ENCODE data around the gene TBXA2R.
A peak's percentile ranks its signal among the peaks of the same experiment; 100 is the strongest.
"Not testable (repeated sequence)": the region's sequence is repeated elsewhere in the genome, so short reads cannot be mapped to it uniquely, and the experiment has no call there.

The TBXA2R gene

DNA sequence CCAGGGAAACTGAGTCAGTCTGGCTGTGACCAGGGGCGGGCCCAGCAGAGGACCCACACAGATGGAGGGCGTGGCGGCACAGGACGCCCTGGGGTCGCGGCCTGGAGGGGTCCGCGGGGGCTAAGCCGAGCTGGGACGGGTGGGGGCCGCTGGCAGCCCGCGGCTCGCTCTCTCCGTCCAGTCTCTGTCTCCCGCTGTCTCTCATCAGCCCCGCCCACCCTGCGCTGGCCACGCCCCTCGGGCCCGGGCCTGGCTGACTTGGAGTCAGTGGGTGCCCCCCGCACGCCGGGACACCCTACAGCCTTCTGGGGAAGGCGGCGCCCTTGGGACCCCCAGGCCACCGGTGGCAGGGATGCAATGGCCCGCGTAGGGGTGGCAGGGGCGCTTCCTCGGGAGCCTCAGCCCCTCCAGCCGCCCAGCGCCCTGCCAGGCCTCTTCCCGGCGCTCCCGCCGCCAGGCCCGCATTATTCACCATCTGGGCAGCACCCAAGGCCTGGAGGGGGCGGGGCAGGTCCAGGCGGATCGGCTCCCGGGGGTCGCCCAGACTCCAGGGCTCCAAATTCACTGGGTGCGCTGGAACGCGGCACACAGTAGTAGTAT is at the start of gene TBXA2R:
Gene TBXA2R, minus strand, starts transcription at position 186 of the 600 bp plus-strand sequence. CDS start 6,241 bp downstream, outside the sequence.
- DNase-seq (ENCODE audit: low read depth): peak; percentile 67

DNA sequence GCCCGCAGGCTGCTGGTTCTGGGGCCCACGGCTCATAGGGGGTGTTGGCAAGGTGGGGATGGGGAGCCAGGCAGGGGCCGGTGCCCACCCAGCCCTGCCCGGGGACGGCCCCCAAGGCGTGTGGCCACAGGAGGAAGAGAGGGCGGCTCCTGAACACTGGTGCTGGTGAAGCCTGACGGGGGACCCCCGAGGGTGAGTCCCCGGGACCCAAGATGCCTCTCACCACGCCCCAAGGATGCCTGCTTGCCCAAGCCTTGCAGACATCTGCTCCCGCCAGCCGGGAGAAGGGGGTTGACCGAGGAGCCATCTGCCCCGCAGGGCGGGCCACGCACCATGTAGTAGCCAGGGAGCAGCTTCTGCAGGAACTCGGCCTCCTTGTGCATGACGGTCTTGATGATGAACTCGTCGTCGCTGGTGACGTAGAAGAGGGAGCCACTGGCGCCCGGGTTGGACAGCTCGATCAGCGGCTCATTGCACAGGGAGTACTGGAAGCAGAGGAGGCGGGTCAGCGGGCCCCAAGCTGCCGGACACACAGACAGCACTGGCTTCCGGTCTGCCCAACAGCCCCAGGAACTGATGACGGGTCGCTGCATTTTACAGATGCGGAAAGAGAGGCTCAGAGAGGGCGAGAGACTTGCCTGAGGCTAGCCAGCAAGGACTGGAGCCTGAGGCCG is 49.5 kb upstream of the TBXA2R start:
- no peak for DNase-seq (ENCODE audit: low read depth)

DNA sequence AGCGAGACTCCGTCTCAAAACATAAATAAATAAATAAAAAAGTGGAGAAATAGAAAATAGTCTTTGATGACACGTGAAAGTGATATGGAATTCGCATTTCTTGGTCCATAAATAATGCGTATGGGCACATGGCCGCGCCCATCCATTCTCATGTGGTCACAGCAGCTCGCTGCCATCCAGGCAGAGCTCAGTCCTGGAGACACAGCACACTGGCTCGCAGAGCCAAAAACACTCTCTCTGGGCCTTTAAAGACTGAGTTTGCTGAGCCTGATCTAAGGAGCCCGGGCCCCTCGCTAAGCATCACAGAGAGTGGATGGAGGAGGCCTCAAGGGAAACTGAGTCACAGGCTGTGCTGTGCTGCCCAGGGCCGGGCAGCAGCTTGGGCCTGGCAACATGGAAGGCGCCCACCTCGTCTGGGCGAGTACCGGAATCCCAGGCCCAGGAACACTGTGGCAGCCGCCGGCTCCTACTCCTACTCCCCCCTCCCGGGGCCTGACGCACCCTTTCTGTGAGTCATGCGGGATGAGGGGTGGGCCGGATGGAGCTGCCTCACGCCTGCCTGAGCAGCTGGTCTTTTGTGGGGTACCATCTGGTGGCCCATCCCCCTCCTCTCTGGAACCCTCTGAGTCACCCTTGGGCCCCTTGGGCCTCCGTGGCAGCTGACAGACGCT is 48.9 kb upstream of the TBXA2R start:
- DNase-seq (ENCODE audit: low read depth): no peak

- no peak for DNase-seq (ENCODE audit: low read depth)
Measured at GRCh38 chr19:3653865-3654513, 47.3 kb upstream of the TBXA2R start.

DNA sequence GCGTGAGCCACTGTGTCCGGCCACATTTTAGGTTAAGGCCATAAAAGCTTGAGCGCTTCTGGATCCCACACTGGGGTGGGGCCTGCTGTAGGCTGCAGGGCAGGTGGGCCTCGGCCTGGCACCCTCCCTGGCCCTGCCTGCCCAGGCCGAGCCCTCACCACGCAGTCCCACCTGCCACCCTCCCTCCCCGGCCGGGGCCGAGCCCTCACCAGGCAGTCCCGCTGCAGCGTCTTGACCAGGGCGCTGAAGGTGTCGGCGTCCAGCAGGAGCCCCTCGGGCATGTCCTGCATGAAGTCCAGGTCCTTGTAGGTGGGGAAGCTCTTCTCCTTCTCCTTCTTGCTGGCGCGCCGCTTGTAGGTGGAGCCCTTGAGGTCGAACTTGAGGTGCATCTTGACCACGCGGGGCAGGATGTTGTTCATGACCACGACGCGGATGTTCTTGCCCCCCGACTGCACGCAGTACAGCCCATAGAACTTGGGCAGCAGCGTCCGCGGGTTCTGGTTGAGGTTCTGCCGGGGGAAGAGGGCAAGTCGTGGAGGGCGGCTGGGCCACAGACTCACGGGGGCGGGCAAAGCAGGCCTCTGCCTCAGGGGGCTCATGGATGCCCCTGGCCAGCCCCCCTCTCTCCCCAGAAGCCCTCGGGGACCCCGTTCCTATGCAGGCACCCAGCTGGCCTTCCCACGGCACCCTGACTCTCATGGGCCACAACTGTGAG is 46.6 kb upstream of the TBXA2R start:
- DNase-seq (ENCODE audit: low read depth): no peak

- DNase-seq (ENCODE audit: low read depth): no peak
Measured at GRCh38 chr19:3652422-3652821, 45.7 kb upstream of the TBXA2R start.

DNA sequence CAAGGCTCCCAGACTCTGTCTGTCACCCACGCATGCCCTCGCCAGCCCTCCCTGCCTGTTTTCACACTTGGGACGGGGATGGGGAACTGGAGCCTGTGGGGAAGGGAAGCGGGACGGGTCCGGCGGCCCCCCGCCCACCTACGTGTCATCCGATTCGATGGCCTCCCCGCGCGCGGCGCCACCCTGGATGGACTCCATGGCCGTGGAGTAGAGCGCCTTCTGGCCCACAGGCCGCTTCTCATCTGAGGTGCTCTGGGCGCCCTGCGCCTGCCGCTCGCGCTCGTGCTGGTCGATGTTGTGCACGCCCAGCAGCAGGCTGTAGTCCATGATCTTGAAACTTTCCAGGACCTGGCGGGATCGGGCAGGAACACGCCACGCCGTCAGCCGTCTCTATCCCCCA is 45.0 kb upstream of the TBXA2R start:
- DNase-seq (ENCODE audit: low read depth): no peak

DNA sequence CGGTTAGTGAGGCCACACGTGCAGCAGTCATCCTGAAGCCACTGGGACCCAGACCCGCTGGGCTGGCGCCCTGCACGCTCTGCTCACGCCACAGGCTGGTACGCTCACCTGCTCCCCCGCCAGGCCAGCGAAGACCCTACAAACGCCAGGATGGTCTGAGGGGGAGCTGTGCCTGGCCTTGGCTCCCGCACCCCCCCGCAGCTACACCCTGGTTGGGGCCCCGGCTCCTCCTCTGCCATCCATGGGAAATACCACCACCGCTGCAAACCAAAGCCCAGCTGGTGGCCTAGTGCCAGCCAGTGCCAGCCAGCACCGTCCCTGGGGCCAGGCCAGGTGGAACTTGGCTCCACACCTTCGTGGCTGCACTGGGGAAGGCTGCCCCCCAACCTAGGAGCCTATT is 43.2 kb upstream of the TBXA2R start:
- DNase-seq (ENCODE audit: low read depth): no peak

GRCh38 chr19:3648037-3648905 is 41.6 kb upstream of the TBXA2R start:
- no peak for DNase-seq (ENCODE audit: low read depth)

- not testable (repeated sequence) for DNase-seq (ENCODE audit: low read depth)
Measured at GRCh38 chr19:3647102-3647501, 40.4 kb upstream of the TBXA2R start.

DNA sequence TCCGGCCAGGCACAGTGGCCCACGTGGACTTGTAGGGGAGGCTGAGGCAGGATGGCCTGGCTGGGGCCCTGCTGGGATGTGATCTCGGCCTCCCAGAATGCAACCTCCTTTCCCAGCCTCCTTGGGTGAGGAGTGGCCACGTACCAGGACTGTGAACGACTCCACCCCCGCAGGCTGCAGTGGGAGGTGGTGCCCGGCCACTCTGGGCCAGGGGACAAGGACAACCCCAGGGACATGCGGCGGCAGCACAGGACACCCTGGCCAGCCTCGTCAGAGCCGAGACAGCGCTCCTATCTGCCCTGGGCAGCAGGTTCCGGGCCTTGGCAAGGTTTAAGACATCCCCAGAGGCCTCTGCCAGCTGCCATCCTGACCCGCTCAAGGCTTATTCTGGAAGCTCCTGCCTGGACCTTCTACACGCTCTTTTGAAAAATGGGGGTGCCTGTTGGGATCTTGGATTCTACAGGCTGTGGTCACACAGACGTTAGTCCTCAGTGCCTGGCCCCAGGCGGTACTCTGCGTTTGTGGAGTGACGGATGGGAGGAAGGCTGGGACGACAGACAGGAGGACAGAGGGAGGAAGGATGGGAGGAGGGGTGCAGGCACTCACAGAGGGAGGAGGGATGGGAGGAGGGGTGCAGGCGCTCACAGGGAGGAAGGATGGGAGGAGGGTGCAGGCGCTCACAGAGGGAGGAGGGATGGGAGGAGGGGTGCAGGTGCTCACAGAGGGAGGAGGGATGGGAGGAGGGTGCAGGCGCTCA is 39.8 kb upstream of the TBXA2R start:
- DNase-seq (ENCODE audit: low read depth): no peak

GRCh38 chr19:3645726-3646125 is 39.1 kb upstream of the TBXA2R start:
- no peak for DNase-seq (ENCODE audit: low read depth)

DNA sequence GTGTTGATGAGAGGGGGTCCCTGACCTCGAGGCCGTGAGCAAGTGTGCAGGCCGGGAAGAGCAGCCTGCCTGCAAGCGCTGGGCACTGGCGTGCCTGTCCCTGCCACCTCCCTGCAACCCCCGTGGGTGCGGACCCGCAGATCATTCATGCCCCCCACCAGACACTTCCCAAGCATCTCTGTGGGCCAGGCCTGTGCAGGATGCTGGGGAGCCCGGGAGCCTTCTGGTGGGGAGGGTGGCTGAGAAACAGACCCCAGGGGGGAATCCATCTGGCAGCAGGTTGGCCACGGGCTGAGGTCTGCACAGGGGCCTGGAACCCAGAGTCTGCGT is 38.4 kb upstream of the TBXA2R start:
- no peak for DNase-seq (ENCODE audit: low read depth)

GRCh38 chr19:3644351-3645066 is 37.8 kb upstream of the TBXA2R start:
- no peak for DNase-seq (ENCODE audit: low read depth)

DNA sequence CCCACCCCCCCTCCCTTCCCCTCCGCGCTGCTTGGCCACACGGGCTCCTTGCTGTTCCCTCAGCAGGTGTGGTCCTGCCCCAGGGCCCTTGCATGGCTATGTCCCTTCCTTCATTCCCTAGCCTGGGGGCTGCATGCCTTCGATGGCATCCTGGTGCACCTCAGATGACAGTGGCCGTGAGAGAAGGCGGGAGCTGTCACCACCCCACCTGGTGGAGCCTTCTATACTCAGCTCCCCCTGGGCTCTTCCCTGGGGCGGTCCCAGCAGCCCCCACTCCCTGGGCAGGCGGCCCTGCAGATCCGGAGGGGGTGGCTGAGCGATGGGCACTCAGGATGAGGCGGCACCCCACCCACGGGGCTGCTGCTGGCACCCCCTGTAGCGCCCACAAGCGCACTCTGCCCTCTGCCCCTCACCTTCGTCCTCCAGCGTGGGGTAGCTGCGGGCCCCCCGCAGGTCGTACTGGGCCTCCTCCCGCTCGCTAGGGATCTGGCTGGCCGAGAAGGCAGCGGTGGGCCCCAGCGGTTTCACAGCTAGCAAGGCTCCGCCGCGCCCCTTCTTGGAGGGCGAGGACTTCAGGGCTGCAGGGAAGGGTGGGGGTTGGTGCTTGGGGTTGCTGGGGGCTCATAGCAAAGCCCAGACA is 37.1 kb upstream of the TBXA2R start:
- no peak for DNase-seq (ENCODE audit: low read depth)

- no peak for DNase-seq (ENCODE audit: low read depth)
Measured at GRCh38 chr19:3642987-3643673, 36.5 kb upstream of the TBXA2R start.

DNA sequence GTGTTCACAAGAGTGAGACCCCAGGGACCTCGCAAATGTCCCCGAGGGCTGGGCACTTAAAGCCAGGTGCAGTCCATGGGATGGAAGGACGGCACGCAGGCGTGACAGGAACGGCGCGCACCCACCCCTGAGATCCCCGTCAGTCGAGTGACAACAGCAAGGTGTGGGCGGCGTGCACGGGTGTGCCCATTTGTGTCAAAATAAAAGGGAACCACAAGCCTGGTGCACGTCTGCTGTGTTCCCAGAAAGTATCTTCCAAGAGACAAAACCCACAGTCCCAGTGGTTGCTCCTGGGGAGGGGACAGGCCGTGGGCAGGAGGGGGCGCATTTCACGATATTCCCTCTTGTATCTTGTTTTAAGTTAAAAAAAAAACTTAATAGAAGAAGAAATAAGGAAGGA is 35.6 kb upstream of the TBXA2R start:
- DNase-seq (ENCODE audit: low read depth): no peak

- DNase-seq (ENCODE audit: low read depth): no peak
Measured at GRCh38 chr19:3641515-3642269, 35.0 kb upstream of the TBXA2R start.

Data from stimulated activated CD8-positive, alpha-beta memory T cell treated with anti-CD3 and anti-CD28 coated beads, Interleukin-4, amount 100 ng/mL, for 24 hours (primary cell).